Measurements from ENCODE around the gene SPACA4. TPM values are rescaled to one million over a fixed set of nuclear protein-coding genes. Genes with fewer than 3 reads are reported as not detected.

SPACA4 gene
- total RNA-seq, 1 donor from 2014 or later, result not detected

DNA sequence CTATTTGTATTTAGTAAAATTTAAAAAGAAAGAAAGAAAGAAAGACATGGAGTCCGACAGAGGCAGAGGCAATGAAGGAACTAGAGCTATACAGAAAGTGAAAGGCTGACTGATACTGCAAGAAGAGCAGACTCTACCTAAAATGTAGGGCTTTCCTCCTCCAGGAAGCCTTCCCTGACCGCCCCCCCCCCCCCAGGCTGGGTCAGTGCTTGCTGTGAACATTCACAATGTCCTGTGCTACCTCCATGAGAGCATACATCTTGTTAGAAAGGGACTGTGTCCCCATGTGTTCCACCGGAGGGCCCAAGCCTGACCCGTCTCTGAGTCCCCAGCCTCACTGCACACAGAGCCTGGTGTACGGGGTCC lies 45.1 kb downstream of the SPACA4 start:
- DNase-seq, result no peak

DNA sequence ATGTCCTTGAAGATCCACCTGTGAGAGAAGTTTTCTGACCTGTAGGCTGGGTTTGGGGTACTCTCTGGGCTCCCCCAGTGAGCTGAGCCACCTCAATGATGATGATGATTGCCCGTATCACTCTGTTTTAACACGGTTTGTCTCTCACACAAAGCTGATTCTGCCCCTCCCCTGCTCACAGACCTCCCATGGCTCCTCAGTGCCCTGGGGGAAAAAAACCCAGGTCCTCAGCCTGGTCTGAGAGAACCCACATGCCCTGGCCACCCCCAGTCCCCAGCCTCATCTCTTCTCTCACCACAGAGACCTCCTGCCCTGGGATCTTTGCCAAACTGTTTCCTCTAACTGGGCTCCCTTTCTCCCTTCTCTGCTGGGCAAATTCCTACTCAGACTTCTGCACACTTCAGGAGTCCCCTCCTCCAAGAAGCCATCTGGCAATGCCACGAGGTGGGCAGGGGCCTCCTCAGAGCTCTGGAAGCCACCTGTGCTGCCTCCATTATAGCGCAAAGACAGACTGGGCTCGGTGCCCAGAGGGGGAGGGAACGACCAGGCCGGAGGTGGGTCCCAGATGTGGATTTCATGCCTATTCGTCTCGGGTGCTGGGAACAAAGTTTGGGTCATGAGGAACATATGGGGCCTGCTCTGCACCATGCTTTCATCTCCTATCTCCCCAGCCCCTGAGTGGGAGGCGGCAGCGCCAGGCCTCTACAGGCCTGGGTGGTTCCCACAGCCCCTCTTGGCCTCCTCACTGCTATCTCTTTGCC lies 47.9 kb downstream of the SPACA4 start:
- DNase-seq, result no peak

GRCh38 chr19:48656840-48657474 lies 50.4 kb downstream of the SPACA4 start:
- no peak for DNase-seq

Other genes with a start within 250 kb of the SPACA4 start
- gene TMEM143, start 242.8 kb upstream of the SPACA4 start, total RNA-seq, result 3.9 TPM
- not detected for gene SYNGR4, start 242.4 kb upstream of the SPACA4 start, total RNA-seq
- gene KDELR1, start 215.2 kb upstream of the SPACA4 start, total RNA-seq, result 21.8 TPM
- gene GRIN2D, start 213.1 kb upstream of the SPACA4 start, total RNA-seq, result 2.5 TPM
- gene GRWD1, start 160.8 kb upstream of the SPACA4 start, total RNA-seq, result 9.7 TPM
- gene KCNJ14, start 151.2 kb upstream of the SPACA4 start, total RNA-seq, result 0.47 TPM
- gene CYTH2, start 137.4 kb upstream of the SPACA4 start, total RNA-seq, result 71.0 TPM
- 9.5 TPM for gene LMTK3, start 94.9 kb upstream of the SPACA4 start, total RNA-seq
- gene SULT2B1, start 54.6 kb upstream of the SPACA4 start, total RNA-seq, result not detected
- gene FAM83E, start 8.3 kb downstream of the SPACA4 start, total RNA-seq, result 0.47 TPM
- 1,447 TPM for gene RPL18, start 12.4 kb downstream of the SPACA4 start, total RNA-seq
- 7.2 TPM for gene SPHK2, start 12.8 kb downstream of the SPACA4 start, total RNA-seq
- 4.8 TPM for gene DBP, start 30.6 kb downstream of the SPACA4 start, total RNA-seq
- gene CA11, start 39.4 kb downstream of the SPACA4 start, total RNA-seq, result 9.8 TPM
- gene NTN5, start 66.3 kb downstream of the SPACA4 start, total RNA-seq, result not detected
- gene FUT2, start 89.2 kb downstream of the SPACA4 start, total RNA-seq, result not detected
- 0.62 TPM for gene MAMSTR, start 113.0 kb downstream of the SPACA4 start, total RNA-seq
- 3.3 TPM for gene RASIP1, start 133.9 kb downstream of the SPACA4 start, total RNA-seq
- 0.16 TPM for gene IZUMO1, start 140.2 kb downstream of the SPACA4 start, total RNA-seq
- 0.47 TPM for gene FUT1, start 145.9 kb downstream of the SPACA4 start, total RNA-seq
- gene FGF21, start 148.8 kb downstream of the SPACA4 start, total RNA-seq, result not detected
- gene BCAT2, start 204.3 kb downstream of the SPACA4 start, total RNA-seq, result 12.5 TPM
- gene HSD17B14, start 229.7 kb downstream of the SPACA4 start, total RNA-seq, result 2.5 TPM